ENCODE results near the gene PDPK1.

Gene PDPK1

GRCh38 chr16:2537451-2538379 is at the start of gene PDPK1:
PDPK1 (plus strand) TSS chr16:2538021; CDS start chr16:2538113, 92 bp downstream.
- DNase-seq (ENCODE audit: low read depth, low spot score), result peak; percentile 74
- peak within 1 kb of the TSS; percentile 74 for H3K27ac ChIP-seq

GRCh38 chr16:2489581-2489980 is 48.2 kb upstream of the PDPK1 start:
- DNase-seq (ENCODE audit: low read depth, low spot score), result no peak
- no peak overlapping the region for H3K27ac ChIP-seq

- no peak for DNase-seq (ENCODE audit: low read depth, low spot score)
- H3K27ac ChIP-seq, result no peak overlapping the region
Measured at GRCh38 chr16:2490190-2491105, 47.4 kb upstream of the PDPK1 start.

- no peak for DNase-seq (ENCODE audit: low read depth, low spot score)
- no peak overlapping the region for H3K27ac ChIP-seq
Measured at GRCh38 chr16:2492292-2492691, 45.5 kb upstream of the PDPK1 start.

GRCh38 chr16:2493605-2494004 is 44.2 kb upstream of the PDPK1 start:
- no peak overlapping the region for H3K27ac ChIP-seq

GRCh38 chr16:2494616-2495015 is 43.2 kb upstream of the PDPK1 start:
- no peak for DNase-seq (ENCODE audit: low read depth, low spot score)
- no peak overlapping the region for H3K27ac ChIP-seq

More at GRCh38 chr16:2493605-2494004, 44.2 kb upstream of the PDPK1 start:
- no peak for DNase-seq (ENCODE audit: low read depth, low spot score)

GRCh38 chr16:2495041-2495440 is 42.8 kb upstream of the PDPK1 start:
- DNase-seq (ENCODE audit: low read depth, low spot score), result no peak
- H3K27ac ChIP-seq, result no peak overlapping the region

GRCh38 chr16:2496223-2497115 is 41.4 kb upstream of the PDPK1 start:
- H3K27ac ChIP-seq, result no peak overlapping the region
- no peak for DNase-seq (ENCODE audit: low read depth, low spot score)

- no peak overlapping the region for H3K27ac ChIP-seq
Measured at GRCh38 chr16:2497116-2497630, 40.6 kb upstream of the PDPK1 start.

GRCh38 chr16:2497695-2498484 is 39.9 kb upstream of the PDPK1 start:
- H3K27ac ChIP-seq, result no peak overlapping the region
- DNase-seq (ENCODE audit: low read depth, low spot score), result no peak

More at GRCh38 chr16:2497116-2497630, 40.6 kb upstream of the PDPK1 start:
- DNase-seq (ENCODE audit: low read depth, low spot score), result no peak

GRCh38 chr16:2498531-2499253 is 39.1 kb upstream of the PDPK1 start:
- peak; percentile 43 for DNase-seq (ENCODE audit: low read depth, low spot score)
- no peak overlapping the region for H3K27ac ChIP-seq

GRCh38 chr16:2499454-2499853 is 38.4 kb upstream of the PDPK1 start:
- DNase-seq (ENCODE audit: low read depth, low spot score), result no peak
- H3K27ac ChIP-seq, result no peak overlapping the region

GRCh38 chr16:2499890-2500429 is 37.9 kb upstream of the PDPK1 start:
- no peak overlapping the region for H3K27ac ChIP-seq
- no peak for DNase-seq (ENCODE audit: low read depth, low spot score)

GRCh38 chr16:2500430-2500917 is 37.3 kb upstream of the PDPK1 start:
- no peak for DNase-seq (ENCODE audit: low read depth, low spot score)
- H3K27ac ChIP-seq, result no peak overlapping the region

- H3K27ac ChIP-seq, result no peak overlapping the region
- no peak for DNase-seq (ENCODE audit: low read depth, low spot score)
Measured at GRCh38 chr16:2500918-2501750, 36.7 kb upstream of the PDPK1 start.

GRCh38 chr16:2501946-2502895 is 35.6 kb upstream of the PDPK1 start:
- H3K27ac ChIP-seq, result no peak overlapping the region
- no peak for DNase-seq (ENCODE audit: low read depth, low spot score)

Measured in epithelial cell of prostate (primary cell).